ENCODE results near the gene BLZF1.

DNA sequence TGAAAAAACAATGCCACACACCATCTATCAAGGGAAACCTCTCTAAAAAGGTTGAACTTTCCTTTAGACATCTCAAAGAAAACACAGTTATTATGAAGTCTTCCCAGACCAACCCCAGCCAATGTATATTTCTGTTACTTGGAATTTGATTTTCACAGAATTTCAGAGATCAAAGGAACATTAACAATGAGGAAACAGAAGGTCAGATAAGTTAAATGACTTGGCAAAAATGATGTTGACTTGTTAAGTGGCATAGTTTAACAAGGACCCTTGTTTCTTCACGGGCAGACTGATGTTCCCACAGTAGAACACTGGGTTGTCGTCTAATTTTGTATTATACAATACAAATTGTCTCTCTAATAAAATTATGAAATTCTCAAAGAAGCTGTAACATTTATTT lies 29.4 kb upstream of the BLZF1 start:
- TF ChIP-seq POLR2AphosphoS5 (IDR thresholded peaks at IDR 0.05; ENCODE audit: low read depth, low read length): no peak
- TF ChIP-seq, protein P1, sequence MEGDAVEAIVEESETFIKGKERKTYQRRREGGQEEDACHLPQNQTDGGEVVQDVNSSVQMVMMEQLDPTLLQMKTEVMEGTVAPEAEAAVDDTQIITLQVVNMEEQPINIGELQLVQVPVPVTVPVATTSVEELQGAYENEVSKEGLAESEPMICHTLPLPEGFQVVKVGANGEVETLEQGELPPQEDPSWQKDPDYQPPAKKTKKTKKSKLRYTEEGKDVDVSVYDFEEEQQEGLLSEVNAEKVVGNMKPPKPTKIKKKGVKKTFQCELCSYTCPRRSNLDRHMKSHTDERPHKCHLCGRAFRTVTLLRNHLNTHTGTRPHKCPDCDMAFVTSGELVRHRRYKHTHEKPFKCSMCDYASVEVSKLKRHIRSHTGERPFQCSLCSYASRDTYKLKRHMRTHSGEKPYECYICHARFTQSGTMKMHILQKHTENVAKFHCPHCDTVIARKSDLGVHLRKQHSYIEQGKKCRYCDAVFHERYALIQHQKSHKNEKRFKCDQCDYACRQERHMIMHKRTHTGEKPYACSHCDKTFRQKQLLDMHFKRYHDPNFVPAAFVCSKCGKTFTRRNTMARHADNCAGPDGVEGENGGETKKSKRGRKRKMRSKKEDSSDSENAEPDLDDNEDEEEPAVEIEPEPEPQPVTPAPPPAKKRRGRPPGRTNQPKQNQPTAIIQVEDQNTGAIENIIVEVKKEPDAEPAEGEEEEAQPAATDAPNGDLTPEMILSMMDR (IDR thresholded peaks at IDR 0.05): no peak
- no peak for TF ChIP-seq SIN3A (IDR thresholded peaks at IDR 0.05; ENCODE audit: borderline replicate concordance, insufficient read depth, low read depth, low read length)
